HEK293 (cell line): Measurements from ENCODE around the gene WDR74.

Experiments used
- GLI4 ChIP-seq: fragments of 450-650 bp; formaldehyde crosslinking; IDR thresholded peaks from 2 replicates; pipeline ENCODE4 v1.5.1; 2016; ENCODE audit warnings: missing biosample characterization, missing genetic modification characterization
- GLIS2 ChIP-seq: fragments of 450-650 bp; formaldehyde crosslinking; IDR thresholded peaks from 2 replicates; pipeline ENCODE4 v1.5.1; 2016; ENCODE audit warnings: missing biosample characterization, missing genetic modification characterization
- IKZF3 ChIP-seq: fragments of 450-650 bp; IDR thresholded peaks from 2 replicates; pipeline ENCODE4 v1.5.0; 2018; ENCODE audit warnings: missing biosample characterization, mild to moderate bottlenecking, missing genetic modification characterization, moderate library complexity
- KLF10 ChIP-seq: fragments of 450-650 bp; IDR thresholded peaks from 2 replicates; pipeline ENCODE4 v1.5.1; 2018; ENCODE audit warnings: missing biosample characterization, mild to moderate bottlenecking, missing genetic modification characterization
- KLF16 ChIP-seq: fragments of 450-650 bp; formaldehyde crosslinking; IDR thresholded peaks from 2 replicates; pipeline ENCODE4 v1.5.1; 2017; ENCODE audit warnings: missing biosample characterization, missing genetic modification characterization
- MYNN ChIP-seq: fragments of 450-650 bp; formaldehyde crosslinking; IDR thresholded peaks from 2 replicates; pipeline ENCODE4 v1.5.1; 2016; ENCODE audit warnings: missing biosample characterization, missing genetic modification characterization, borderline replicate concordance
- PRDM10 ChIP-seq: fragments of 450-650 bp; formaldehyde crosslinking; IDR thresholded peaks from 2 replicates; pipeline ENCODE4 v1.5.1; 2016; ENCODE audit warnings: missing biosample characterization, missing genetic modification characterization
- TRIM28 ChIP-seq: IDR thresholded peaks from 2 replicates; pipeline ENCODE4 v1.6.1; 2011; ENCODE audit warnings: low read length, control low read depth, borderline replicate concordance
- YY2 ChIP-seq: fragments of 450-650 bp; formaldehyde crosslinking; IDR thresholded peaks from 2 replicates; pipeline ENCODE4 v1.5.1; 2016; ENCODE audit warnings: missing biosample characterization, missing genetic modification characterization
- ZBTB21 ChIP-seq: fragments of 450-650 bp; formaldehyde crosslinking; IDR thresholded peaks from 2 replicates; pipeline ENCODE4 v1.5.1; 2017; ENCODE audit warnings: missing biosample characterization, missing genetic modification characterization
- ZBTB48 ChIP-seq: fragments of 450-650 bp; formaldehyde crosslinking; IDR thresholded peaks from 2 replicates; pipeline ENCODE4 v1.5.1; 2016; ENCODE audit warnings: missing biosample characterization, missing genetic modification characterization
- ZBTB7A ChIP-seq: fragments of 450-650 bp; formaldehyde crosslinking; IDR thresholded peaks from 2 replicates; pipeline ENCODE4 v1.5.1; 2016; ENCODE audit warnings: low read depth, missing biosample characterization, missing genetic modification characterization
- ZNF10 ChIP-seq: fragments of 450-650 bp; formaldehyde crosslinking; IDR thresholded peaks from 2 replicates; pipeline ENCODE4 v1.5.1; 2017; ENCODE audit warnings: missing biosample characterization, missing genetic modification characterization
- ZNF114 ChIP-seq: fragments of 450-650 bp; formaldehyde crosslinking; IDR thresholded peaks from 2 replicates; pipeline ENCODE4 v1.5.0; 2017; ENCODE audit warnings: missing biosample characterization, missing genetic modification characterization
- ZNF121 ChIP-seq: fragments of 450-650 bp; formaldehyde crosslinking; IDR thresholded peaks from 2 replicates; pipeline ENCODE4 v1.5.1; 2016; ENCODE audit warnings: missing biosample characterization, missing genetic modification characterization
- ZNF138 ChIP-seq: fragments of 450-650 bp; formaldehyde crosslinking; IDR thresholded peaks from 2 replicates; pipeline ENCODE4 v1.5.1; 2016; ENCODE audit warnings: missing biosample characterization, missing genetic modification characterization, borderline replicate concordance
- ZNF19 ChIP-seq: fragments of 450-650 bp; formaldehyde crosslinking; IDR thresholded peaks from 2 replicates; pipeline ENCODE4; 2016; ENCODE audit warnings: missing biosample characterization, missing genetic modification characterization, low read depth
- ZNF211 ChIP-seq: fragments of 450-650 bp; formaldehyde crosslinking; IDR thresholded peaks from 2 replicates; pipeline ENCODE4 v1.5.1; 2016; ENCODE audit warnings: low read depth, missing biosample characterization, missing genetic modification characterization
- ZNF214 ChIP-seq: fragments of 450-650 bp; formaldehyde crosslinking; IDR thresholded peaks from 2 replicates; pipeline ENCODE4 v1.5.1; 2017; ENCODE audit warnings: missing biosample characterization, mild to moderate bottlenecking, missing genetic modification characterization, borderline replicate concordance
- ZNF292 ChIP-seq: fragments of 450-650 bp; formaldehyde crosslinking; IDR thresholded peaks from 2 replicates; pipeline ENCODE4 v1.5.1; 2016; ENCODE audit warnings: low read depth, missing biosample characterization, missing genetic modification characterization, borderline replicate concordance
- ZNF350 ChIP-seq: fragments of 450-650 bp; formaldehyde crosslinking; IDR thresholded peaks from 2 replicates; pipeline ENCODE4 v1.5.0; 2017; ENCODE audit warnings: missing biosample characterization, mild to moderate bottlenecking, missing genetic modification characterization
- ZNF514 ChIP-seq: fragments of 450-650 bp; formaldehyde crosslinking; IDR thresholded peaks from 2 replicates; pipeline ENCODE4 v1.5.1; 2016; ENCODE audit warnings: missing biosample characterization, missing genetic modification characterization
- ZNF558 ChIP-seq: fragments of 450-650 bp; formaldehyde crosslinking; IDR thresholded peaks from 2 replicates; pipeline ENCODE4 v1.5.1; 2016; ENCODE audit warnings: missing biosample characterization, missing genetic modification characterization
- ZNF621 ChIP-seq: fragments of 450-650 bp; formaldehyde crosslinking; IDR thresholded peaks from 2 replicates; pipeline ENCODE4 v1.5.1; 2017; ENCODE audit warnings: missing biosample characterization, missing genetic modification characterization
- ZNF830 ChIP-seq: fragments of 450-650 bp; IDR thresholded peaks from 2 replicates; pipeline ENCODE4 v1.5.0; 2018; ENCODE audit warnings: missing biosample characterization, missing genetic modification characterization, low read depth, mild to moderate bottlenecking, moderate library complexity
- TF ChIP-seq, protein P1 (sequence below): fragments of 450-650 bp; formaldehyde crosslinking; IDR thresholded peaks from 2 replicates; pipeline ENCODE4 v1.5.1; 2016; ENCODE audit warnings: missing biosample characterization, missing genetic modification characterization
- TF ChIP-seq, protein P2 (sequence below): fragments of 450-650 bp; formaldehyde crosslinking; IDR thresholded peaks from 2 replicates; pipeline ENCODE4 v1.5.1; 2016; ENCODE audit warnings: missing biosample characterization, missing genetic modification characterization
- TF ChIP-seq, protein P3 (sequence below): fragments of 450-650 bp; formaldehyde crosslinking; IDR thresholded peaks from 2 replicates; pipeline ENCODE4 v1.5.1; 2016; ENCODE audit warnings: missing biosample characterization, missing genetic modification characterization
- TF ChIP-seq, protein P4 (sequence below): fragments of 450-650 bp; formaldehyde crosslinking; IDR thresholded peaks from 2 replicates; pipeline ENCODE4 v1.5.1; 2016; ENCODE audit warnings: missing biosample characterization, missing genetic modification characterization

WDR74 gene

GRCh38 chr11:62839050-62839945 is at the start of gene WDR74 (continued):
- peak; percentile 54; the same call in 1 of the 2 replicates for TF ChIP-seq PRDM10 (tag by site-specific recombination)
- no peak for TF ChIP-seq ZNF211 (tag by site-specific recombination)
- TF ChIP-seq TRIM28 = peak; percentile 19; the same call in 1 of the 2 replicates
- TF ChIP-seq YY2 (tag by site-specific recombination) = peak; percentile 93
- no peak for TF ChIP-seq MYNN (tag by site-specific recombination)
- TF ChIP-seq, protein P1, sequence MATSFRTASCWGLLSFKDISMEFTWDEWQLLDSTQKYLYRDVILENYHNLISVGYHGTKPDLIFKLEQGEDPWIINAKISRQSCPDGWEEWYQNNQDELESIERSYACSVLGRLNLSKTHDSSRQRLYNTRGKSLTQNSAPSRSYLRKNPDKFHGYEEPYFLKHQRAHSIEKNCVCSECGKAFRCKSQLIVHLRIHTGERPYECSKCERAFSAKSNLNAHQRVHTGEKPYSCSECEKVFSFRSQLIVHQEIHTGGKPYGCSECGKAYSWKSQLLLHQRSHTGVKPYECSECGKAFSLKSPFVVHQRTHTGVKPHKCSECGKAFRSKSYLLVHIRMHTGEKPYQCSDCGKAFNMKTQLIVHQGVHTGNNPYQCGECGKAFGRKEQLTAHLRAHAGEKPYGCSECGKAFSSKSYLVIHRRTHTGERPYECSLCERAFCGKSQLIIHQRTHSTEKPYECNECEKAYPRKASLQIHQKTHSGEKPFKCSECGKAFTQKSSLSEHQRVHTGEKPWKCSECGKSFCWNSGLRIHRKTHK (tag by site-specific recombination) = no peak
- TF ChIP-seq ZNF114 = no peak
- no peak for TF ChIP-seq ZNF350 (tag by site-specific recombination)
- TF ChIP-seq ZNF138 (tag by site-specific recombination) = no peak
- TF ChIP-seq, protein P2, sequence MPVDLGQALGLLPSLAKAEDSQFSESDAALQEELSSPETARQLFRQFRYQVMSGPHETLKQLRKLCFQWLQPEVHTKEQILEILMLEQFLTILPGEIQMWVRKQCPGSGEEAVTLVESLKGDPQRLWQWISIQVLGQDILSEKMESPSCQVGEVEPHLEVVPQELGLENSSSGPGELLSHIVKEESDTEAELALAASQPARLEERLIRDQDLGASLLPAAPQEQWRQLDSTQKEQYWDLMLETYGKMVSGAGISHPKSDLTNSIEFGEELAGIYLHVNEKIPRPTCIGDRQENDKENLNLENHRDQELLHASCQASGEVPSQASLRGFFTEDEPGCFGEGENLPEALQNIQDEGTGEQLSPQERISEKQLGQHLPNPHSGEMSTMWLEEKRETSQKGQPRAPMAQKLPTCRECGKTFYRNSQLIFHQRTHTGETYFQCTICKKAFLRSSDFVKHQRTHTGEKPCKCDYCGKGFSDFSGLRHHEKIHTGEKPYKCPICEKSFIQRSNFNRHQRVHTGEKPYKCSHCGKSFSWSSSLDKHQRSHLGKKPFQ (tag by site-specific recombination) = peak; percentile 100
- TF ChIP-seq ZNF558 (tag by site-specific recombination) = no peak
- TF ChIP-seq ZBTB7A (tag by site-specific recombination) = no peak
- no peak for TF ChIP-seq GLI4 (tag by site-specific recombination)
- no peak for TF ChIP-seq GLIS2 (tag by site-specific recombination)
- TF ChIP-seq ZNF621 (tag by site-specific recombination) = no peak
- no peak for TF ChIP-seq ZNF19 (tag by site-specific recombination)
- TF ChIP-seq, protein P3, sequence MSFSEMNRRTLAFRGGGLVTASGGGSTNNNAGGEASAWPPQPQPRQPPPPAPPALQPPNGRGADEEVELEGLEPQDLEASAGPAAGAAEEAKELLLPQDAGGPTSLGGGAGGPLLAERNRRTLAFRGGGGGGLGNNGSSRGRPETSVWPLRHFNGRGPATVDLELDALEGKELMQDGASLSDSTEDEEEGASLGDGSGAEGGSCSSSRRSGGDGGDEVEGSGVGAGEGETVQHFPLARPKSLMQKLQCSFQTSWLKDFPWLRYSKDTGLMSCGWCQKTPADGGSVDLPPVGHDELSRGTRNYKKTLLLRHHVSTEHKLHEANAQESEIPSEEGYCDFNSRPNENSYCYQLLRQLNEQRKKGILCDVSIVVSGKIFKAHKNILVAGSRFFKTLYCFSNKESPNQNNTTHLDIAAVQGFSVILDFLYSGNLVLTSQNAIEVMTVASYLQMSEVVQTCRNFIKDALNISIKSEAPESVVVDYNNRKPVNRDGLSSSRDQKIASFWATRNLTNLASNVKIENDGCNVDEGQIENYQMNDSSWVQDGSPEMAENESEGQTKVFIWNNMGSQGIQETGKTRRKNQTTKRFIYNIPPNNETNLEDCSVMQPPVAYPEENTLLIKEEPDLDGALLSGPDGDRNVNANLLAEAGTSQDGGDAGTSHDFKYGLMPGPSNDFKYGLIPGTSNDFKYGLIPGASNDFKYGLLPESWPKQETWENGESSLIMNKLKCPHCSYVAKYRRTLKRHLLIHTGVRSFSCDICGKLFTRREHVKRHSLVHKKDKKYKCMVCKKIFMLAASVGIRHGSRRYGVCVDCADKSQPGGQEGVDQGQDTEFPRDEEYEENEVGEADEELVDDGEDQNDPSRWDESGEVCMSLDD (tag by site-specific recombination) = no peak; the same call in 1 of the 2 replicates
- peak; percentile 57 for TF ChIP-seq KLF16
- TF ChIP-seq ZNF514 (tag by site-specific recombination) = no peak
- TF ChIP-seq ZNF10 (tag by site-specific recombination) = no peak
- no peak for TF ChIP-seq IKZF3
- peak; percentile 34; the same call in 1 of the 2 replicates for TF ChIP-seq ZNF121 (tag by site-specific recombination)
- no peak for TF ChIP-seq ZNF292
- no peak; the same call in 1 of the 2 replicates for TF ChIP-seq KLF10 (tag by site-specific recombination)
- no peak for TF ChIP-seq ZNF830
- TF ChIP-seq ZBTB21 (tag by site-specific recombination) = peak; percentile 58
- TF ChIP-seq ZNF214 (tag by site-specific recombination) = no peak
- TF ChIP-seq ZBTB48 (tag by site-specific recombination) = peak; percentile 50; the same call in 1 of the 2 replicates
- TF ChIP-seq, protein P4, sequence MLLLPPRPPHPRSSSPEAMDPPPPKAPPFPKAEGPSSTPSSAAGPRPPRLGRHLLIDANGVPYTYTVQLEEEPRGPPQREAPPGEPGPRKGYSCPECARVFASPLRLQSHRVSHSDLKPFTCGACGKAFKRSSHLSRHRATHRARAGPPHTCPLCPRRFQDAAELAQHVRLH = 0 out of 2 replicates have a peak, but pooled peaks have one; percentile 29
